ENCODE data around the gene ZNF169. TPM values are rescaled to one million over a fixed set of nuclear protein-coding genes. Genes with fewer than 3 reads are reported as not detected.
"Not testable (repeated sequence)": the region's sequence is repeated elsewhere in the genome, so short reads cannot be mapped to it uniquely, and the experiment has no call there.

The ZNF169 gene
- total and polyA plus RNA-seq, 2 experiments from 2014 or later, result 3.1 to 7.9 TPM

- TF ChIP-seq, protein P1, sequence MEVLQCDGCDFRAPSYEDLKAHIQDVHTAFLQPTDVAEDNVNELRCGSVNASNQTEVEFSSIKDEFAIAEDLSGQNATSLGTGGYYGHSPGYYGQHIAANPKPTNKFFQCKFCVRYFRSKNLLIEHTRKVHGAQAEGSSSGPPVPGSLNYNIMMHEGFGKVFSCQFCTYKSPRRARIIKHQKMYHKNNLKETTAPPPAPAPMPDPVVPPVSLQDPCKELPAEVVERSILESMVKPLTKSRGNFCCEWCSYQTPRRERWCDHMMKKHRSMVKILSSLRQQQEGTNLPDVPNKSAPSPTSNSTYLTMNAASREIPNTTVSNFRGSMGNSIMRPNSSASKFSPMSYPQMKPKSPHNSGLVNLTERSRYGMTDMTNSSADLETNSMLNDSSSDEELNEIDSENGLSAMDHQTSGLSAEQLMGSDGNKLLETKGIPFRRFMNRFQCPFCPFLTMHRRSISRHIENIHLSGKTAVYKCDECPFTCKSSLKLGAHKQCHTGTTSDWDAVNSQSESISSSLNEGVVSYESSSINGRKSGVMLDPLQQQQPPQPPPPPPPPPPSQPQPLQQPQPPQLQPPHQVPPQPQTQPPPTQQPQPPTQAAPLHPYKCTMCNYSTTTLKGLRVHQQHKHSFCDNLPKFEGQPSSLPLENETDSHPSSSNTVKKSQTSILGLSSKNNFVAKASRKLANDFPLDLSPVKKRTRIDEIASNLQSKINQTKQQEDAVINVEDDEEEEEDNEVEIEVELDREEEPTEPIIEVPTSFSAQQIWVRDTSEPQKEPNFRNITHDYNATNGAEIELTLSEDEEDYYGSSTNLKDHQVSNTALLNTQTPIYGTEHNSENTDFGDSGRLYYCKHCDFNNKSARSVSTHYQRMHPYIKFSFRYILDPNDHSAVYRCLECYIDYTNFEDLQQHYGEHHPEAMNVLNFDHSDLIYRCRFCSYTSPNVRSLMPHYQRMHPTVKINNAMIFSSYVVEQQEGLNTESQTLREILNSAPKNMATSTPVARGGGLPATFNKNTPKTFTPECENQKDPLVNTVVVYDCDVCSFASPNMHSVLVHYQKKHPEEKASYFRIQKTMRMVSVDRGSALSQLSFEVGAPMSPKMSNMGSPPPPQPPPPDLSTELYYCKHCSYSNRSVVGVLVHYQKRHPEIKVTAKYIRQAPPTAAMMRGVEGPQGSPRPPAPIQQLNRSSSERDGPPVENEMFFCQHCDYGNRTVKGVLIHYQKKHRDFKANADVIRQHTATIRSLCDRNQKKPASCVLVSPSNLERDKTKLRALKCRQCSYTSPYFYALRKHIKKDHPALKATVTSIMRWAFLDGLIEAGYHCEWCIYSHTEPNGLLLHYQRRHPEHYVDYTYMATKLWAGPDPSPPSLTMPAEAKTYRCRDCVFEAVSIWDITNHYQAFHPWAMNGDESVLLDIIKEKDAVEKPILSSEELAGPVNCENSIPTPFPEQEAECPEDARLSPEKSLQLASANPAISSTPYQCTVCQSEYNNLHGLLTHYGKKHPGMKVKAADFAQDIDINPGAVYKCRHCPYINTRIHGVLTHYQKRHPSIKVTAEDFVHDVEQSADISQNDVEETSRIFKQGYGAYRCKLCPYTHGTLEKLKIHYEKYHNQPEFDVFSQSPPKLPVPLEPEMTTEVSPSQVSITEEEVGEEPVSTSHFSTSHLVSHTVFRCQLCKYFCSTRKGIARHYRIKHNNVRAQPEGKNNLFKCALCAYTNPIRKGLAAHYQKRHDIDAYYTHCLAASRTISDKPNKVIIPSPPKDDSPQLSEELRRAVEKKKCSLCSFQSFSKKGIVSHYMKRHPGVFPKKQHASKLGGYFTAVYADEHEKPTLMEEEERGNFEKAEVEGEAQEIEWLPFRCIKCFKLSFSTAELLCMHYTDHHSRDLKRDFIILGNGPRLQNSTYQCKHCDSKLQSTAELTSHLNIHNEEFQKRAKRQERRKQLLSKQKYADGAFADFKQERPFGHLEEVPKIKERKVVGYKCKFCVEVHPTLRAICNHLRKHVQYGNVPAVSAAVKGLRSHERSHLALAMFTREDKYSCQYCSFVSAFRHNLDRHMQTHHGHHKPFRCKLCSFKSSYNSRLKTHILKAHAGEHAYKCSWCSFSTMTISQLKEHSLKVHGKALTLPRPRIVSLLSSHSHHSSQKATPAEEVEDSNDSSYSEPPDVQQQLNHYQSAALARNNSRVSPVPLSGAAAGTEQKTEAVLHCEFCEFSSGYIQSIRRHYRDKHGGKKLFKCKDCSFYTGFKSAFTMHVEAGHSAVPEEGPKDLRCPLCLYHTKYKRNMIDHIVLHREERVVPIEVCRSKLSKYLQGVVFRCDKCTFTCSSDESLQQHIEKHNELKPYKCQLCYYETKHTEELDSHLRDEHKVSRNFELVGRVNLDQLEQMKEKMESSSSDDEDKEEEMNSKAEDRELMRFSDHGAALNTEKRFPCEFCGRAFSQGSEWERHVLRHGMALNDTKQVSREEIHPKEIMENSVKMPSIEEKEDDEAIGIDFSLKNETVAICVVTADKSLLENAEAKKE (CRISPR knock-in tag; IDR thresholded peaks at IDR 0.05), result no peak
- TF ChIP-seq EZH2phosphoT487 (IDR thresholded peaks at IDR 0.05; ENCODE audit: unreplicated experiment) (no peak), ZNF114 (CRISPR knock-in tag; IDR thresholded peaks at IDR 0.05) (no peak), JUNB (IDR thresholded peaks at IDR 0.05; ENCODE audit: unreplicated experiment) (no peak), ZNF331 (CRISPR knock-in tag; IDR thresholded peaks at IDR 0.05; ENCODE audit: low read depth) (no peak), NANOG (IDR thresholded peaks at IDR 0.05; ENCODE audit: borderline replicate concordance) (no peak)
Observed at GRCh38 chr9:94222870-94223269, 36.2 kb upstream of the ZNF169 start (continued).

DNA sequence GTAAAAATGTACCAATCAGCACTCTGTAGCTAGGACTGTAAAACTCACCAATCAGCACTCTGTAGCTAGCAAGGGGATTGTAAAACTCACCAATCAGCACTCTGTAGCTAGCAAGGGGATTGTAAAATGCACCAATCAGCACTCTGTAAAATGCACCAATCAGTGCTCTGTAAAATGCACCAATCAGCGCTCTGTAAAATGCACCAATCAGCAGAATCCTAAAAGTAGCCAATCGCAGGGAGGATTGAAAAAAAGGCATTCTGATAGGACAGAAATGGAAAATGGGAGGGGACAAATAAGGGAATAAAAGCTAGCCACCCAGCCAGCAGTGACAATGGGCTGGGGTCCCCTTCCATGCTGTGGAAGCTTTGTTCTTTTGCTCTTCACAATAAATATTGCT lies 33.7 kb upstream of the ZNF169 start:
- not testable (repeated sequence) for H3K27me3 ChIP-seq (ENCODE audit: insufficient read depth); H3K27me3 Mint-ChIP-seq (ENCODE audit: insufficient read depth, low read depth, poor library complexity)

More for the DNA sequence above, 33.7 kb upstream of the ZNF169 start:
- peaks cover 15% of the 10 kb centered on the region for H3K9me3 Mint-ChIP-seq
- H3K4me3 Mint-ChIP-seq; H3K79me2 ChIP-seq (replicated peaks; ENCODE audit: insufficient read depth); H3F3A ChIP-seq (replicated peaks; ENCODE audit: low read depth); H3K4me2 ChIP-seq; H3K9me2 ChIP-seq (ENCODE audit: insufficient read depth); H3K27ac ChIP-seq (ENCODE audit: low read depth); H3K36me3 ChIP-seq (ENCODE audit: insufficient read depth); H3K4me3 ChIP-seq; ATAC-seq; H2AFZ ChIP-seq; H3K27ac Mint-ChIP-seq; H3K4me1 ChIP-seq (ENCODE audit: insufficient read depth); H3K4me1 Mint-ChIP-seq; H4K20me1 ChIP-seq (replicated peaks; ENCODE audit: insufficient read depth); DNase-seq (ENCODE audit: low spot score); H3K36me3 Mint-ChIP-seq (ENCODE audit: low read depth): not testable (repeated sequence)
